ENCODE measurements around the gene FAM20C.
"Not testable (repeated sequence)": the region's sequence is repeated elsewhere in the genome, so short reads cannot be mapped to it uniquely, and the experiment has no call there.

FAM20C gene

GRCh38 chr7:174716-175115 is 17.7 kb upstream of the FAM20C start:
- DNase-seq (ENCODE audit: low read depth), result no peak

GRCh38 chr7:175955-176354 is 16.4 kb upstream of the FAM20C start:
- DNase-seq (ENCODE audit: low read depth), result no peak

GRCh38 chr7:176381-176780 is 16.0 kb upstream of the FAM20C start:
- no peak for DNase-seq (ENCODE audit: low read depth)

GRCh38 chr7:176786-177459 is 15.4 kb upstream of the FAM20C start:
- DNase-seq (ENCODE audit: low read depth), result no peak

GRCh38 chr7:178444-178843 is 13.9 kb upstream of the FAM20C start:
- no peak for DNase-seq (ENCODE audit: low read depth)

GRCh38 chr7:179209-179681 is 13.1 kb upstream of the FAM20C start:
- no peak for DNase-seq (ENCODE audit: low read depth)

- no peak for DNase-seq (ENCODE audit: low read depth)
Observed at GRCh38 chr7:179948-180694, 12.2 kb upstream of the FAM20C start.

GRCh38 chr7:181738-182137 is 10.6 kb upstream of the FAM20C start:
- DNase-seq (ENCODE audit: low read depth), result no peak

GRCh38 chr7:182502-182901 is 9.9 kb upstream of the FAM20C start:
- DNase-seq (ENCODE audit: low read depth), result not testable (repeated sequence)

- DNase-seq (ENCODE audit: low read depth), result no peak
Observed at GRCh38 chr7:183496-184292, 8.7 kb upstream of the FAM20C start.

GRCh38 chr7:184294-185264 is 7.8 kb upstream of the FAM20C start:
- no peak for DNase-seq (ENCODE audit: low read depth)

GRCh38 chr7:186516-187113 is 5.8 kb upstream of the FAM20C start:
- no peak for DNase-seq (ENCODE audit: low read depth)

- DNase-seq (ENCODE audit: low read depth), result no peak
Observed at GRCh38 chr7:187227-187927, 5.0 kb upstream of the FAM20C start.

- DNase-seq (ENCODE audit: low read depth), result no peak
Observed at GRCh38 chr7:188174-188573, 4.2 kb upstream of the FAM20C start.

- DNase-seq (ENCODE audit: low read depth), result no peak
Observed at GRCh38 chr7:188727-189500, 3.5 kb upstream of the FAM20C start.

GRCh38 chr7:189719-190118 is 2.7 kb upstream of the FAM20C start:
- DNase-seq (ENCODE audit: low read depth), result no peak

GRCh38 chr7:190196-190595 is 2.2 kb upstream of the FAM20C start:
- DNase-seq (ENCODE audit: low read depth), result no peak

GRCh38 chr7:191105-191980 is 1.0 kb upstream of the FAM20C start:
- DNase-seq (ENCODE audit: low read depth), result no peak

Data from HS-27A (cell line).